Hepatocyte (in vitro differentiated cells): ENCODE measurements around the gene NAV3. TPM values are rescaled to one million over a fixed set of nuclear protein-coding genes. Genes with fewer than 3 reads are reported as not detected.

ENCODE experiments used
- DNase-seq: peaks from one replicate; pipeline ENCODE4 v3.0.0-alpha.2; 2016; ENCODE audit warnings: low spot score
- H2AFZ ChIP-seq: fragments of 200-600 bp; sonication (generic); 2 replicates; pipeline ENCODE4 v1.6.0; 2016; ENCODE audit warnings: antibody characterized with exemption, mild to moderate bottlenecking
- H3K27ac ChIP-seq: fragments of 200-600 bp; sonication (generic); 2 replicates; pipeline ENCODE4 v1.5.1; 2016; ENCODE audit warnings: mild to moderate bottlenecking
- H3K27me3 ChIP-seq: fragments of 200-600 bp; sonication (generic); 2 replicates; pipeline ENCODE4 v1.6.1; 2016
- H3K36me3 ChIP-seq: fragments of 200-600 bp; sonication (generic); replicated peaks from 2 replicates; pipeline ENCODE4 v1.5.1; 2016; ENCODE audit warnings: low read depth; ENCODE audit not compliant: insufficient read depth
- H3K4me1 ChIP-seq: fragments of 200-600 bp; sonication (generic); 2 replicates; pipeline ENCODE4 v1.5.1; 2016; ENCODE audit warnings: mild to moderate bottlenecking, moderate library complexity; ENCODE audit not compliant: insufficient read depth
- H3K4me2 ChIP-seq: fragments of 200-600 bp; sonication (generic); 2 replicates; pipeline ENCODE4 v1.6.0; 2016
- H3K4me3 ChIP-seq: fragments of 200-600 bp; sonication (generic); 2 replicates; pipeline ENCODE4 v1.5.1; 2016; ENCODE audit warnings: mild to moderate bottlenecking
- H3K79me2 ChIP-seq: fragments of 200-600 bp; sonication (generic); 2 replicates; pipeline ENCODE4 v1.6.0; 2017; ENCODE audit warnings: mild to moderate bottlenecking
- H3K9me2 ChIP-seq: fragments of 200-600 bp; sonication (generic); replicated peaks from 2 replicates; pipeline ENCODE4 v1.6.0; 2017; ENCODE audit warnings: mild to moderate bottlenecking; ENCODE audit not compliant: insufficient read depth
- H3K9me3 ChIP-seq: fragments of 200-600 bp; sonication (generic); 2 replicates; pipeline ENCODE4 v1.5.1; 2016; ENCODE audit warnings: low read depth, mild to moderate bottlenecking
- H4K20me1 ChIP-seq: fragments of 200-600 bp; sonication (generic); 2 replicates; pipeline ENCODE4 v1.6.0; 2016; ENCODE audit warnings: mild to moderate bottlenecking; ENCODE audit not compliant: insufficient read depth, poor library complexity, severe bottlenecking
- EZH2 ChIP-seq: fragments of 200-600 bp; sonication (generic); IDR thresholded peaks from 2 replicates; pipeline ENCODE4 v1.6.1; 2016; ENCODE audit warnings: antibody characterized with exemption, mild to moderate bottlenecking, borderline replicate concordance
- EZH2phosphoT487 ChIP-seq: fragments of 200-600 bp; sonication (generic); IDR thresholded peaks from one replicate; pipeline ENCODE4 v1.6.1; 2018; ENCODE audit warnings: antibody characterized with exemption, mild to moderate bottlenecking, low read depth, moderate library complexity; ENCODE audit not compliant: unreplicated experiment, severe bottlenecking
- WGBS: methylation state at CpG from one replicate; pipeline ENCODE4 v1.1.6; 2016; ENCODE audit warnings: low lambda C conversion rate; ENCODE audit errors: missing lambda C conversion rate; 5-methylcytosine and 5-hydroxymethylcytosine counted together
- polyA plus RNA-seq: library from polyadenylated mRNA; unstranded; fragments of >200 nt; fragmentation: Nextera tagmentation; extraction: Ambion mirVana; gene quantifications from 2 replicates; pipeline ENCODE4 v1.2.1, GENCODE V29; 2016
- total RNA-seq: library from RNA; depleted of rRNA; stranded (reverse); fragments of >200 nt; gene quantifications from 2 replicates; pipeline ENCODE4 v1.2.3, GENCODE V29; 2014
- TF ChIP-seq, protein P1 (sequence below): fragments of 200-600 bp; sonication (generic); IDR thresholded peaks from 2 replicates; pipeline ENCODE4 v1.5.1; 2016; ENCODE audit warnings: antibody characterized with exemption, mild to moderate bottlenecking; ENCODE audit not compliant: poor library complexity

The NAV3 gene
- total and polyA plus RNA-seq, 2 experiments from 2014 or later, result 1.4 to 9.2 TPM

DNA sequence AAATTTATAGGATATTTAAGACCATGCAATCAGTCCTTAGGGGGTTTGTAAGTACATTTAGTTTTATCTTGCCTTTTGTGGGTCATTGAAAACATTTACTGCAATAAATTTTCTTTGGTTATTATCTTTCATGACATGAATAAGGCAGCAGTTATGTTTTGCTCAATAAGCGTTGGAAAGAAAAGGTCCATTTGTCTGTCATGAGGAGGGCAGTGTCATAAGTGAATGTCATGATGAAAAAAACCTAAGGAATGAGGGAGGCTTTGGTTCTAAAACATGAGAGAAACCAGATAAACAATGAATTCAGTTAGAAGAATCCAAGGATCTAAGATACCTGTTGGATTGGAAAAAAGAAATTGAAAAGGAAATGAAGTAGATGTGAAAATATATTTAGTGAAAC, 209.4 kb downstream of the NAV3 start:
- Histone ChIP-seq H2AFZ (no peak overlapping the region), H3K9me3 (no peaks in the 10 kb centered on the region), H3K4me2 (no peak overlapping the region), H3K4me1 (no peaks in the 10 kb centered on the region), H3K79me2 (no peaks in the 10 kb centered on the region), H3K27ac (no peak overlapping the region), H3K4me3 (no peak overlapping the region), H3K27me3 (no peaks in the 10 kb centered on the region), H4K20me1 (no peaks in the 10 kb centered on the region), H3K9me2 (no peaks in the 10 kb centered on the region), H3K36me3 (no peaks in the 10 kb centered on the region)
- TF ChIP-seq, protein P1, sequence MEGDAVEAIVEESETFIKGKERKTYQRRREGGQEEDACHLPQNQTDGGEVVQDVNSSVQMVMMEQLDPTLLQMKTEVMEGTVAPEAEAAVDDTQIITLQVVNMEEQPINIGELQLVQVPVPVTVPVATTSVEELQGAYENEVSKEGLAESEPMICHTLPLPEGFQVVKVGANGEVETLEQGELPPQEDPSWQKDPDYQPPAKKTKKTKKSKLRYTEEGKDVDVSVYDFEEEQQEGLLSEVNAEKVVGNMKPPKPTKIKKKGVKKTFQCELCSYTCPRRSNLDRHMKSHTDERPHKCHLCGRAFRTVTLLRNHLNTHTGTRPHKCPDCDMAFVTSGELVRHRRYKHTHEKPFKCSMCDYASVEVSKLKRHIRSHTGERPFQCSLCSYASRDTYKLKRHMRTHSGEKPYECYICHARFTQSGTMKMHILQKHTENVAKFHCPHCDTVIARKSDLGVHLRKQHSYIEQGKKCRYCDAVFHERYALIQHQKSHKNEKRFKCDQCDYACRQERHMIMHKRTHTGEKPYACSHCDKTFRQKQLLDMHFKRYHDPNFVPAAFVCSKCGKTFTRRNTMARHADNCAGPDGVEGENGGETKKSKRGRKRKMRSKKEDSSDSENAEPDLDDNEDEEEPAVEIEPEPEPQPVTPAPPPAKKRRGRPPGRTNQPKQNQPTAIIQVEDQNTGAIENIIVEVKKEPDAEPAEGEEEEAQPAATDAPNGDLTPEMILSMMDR, result no peak
- TF ChIP-seq EZH2 (no peak), EZH2phosphoT487 (no peak)
- DNase-seq, result no peak
- 75% methylated on average over 1 of the region's 1 CpG for WGBS

DNA sequence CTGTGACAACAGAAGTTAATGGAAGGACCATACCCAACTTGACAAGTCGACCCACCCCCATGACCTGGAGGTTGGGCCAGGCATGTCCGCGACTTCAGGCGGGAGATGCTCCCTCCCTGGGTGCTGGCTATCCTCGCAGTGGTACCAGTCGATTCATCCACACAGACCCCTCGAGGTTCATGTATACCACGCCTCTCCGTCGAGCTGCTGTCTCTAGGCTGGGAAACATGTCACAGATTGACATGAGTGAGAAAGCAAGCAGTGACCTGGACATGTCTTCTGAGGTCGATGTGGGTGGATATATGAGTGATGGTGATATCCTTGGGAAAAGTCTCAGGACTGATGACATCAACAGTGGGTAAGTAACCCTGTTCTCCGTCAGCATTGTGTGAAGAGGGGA, 220.1 kb downstream of the NAV3 start:
- Histone ChIP-seq H3K36me3 (no peaks in the 10 kb centered on the region), H3K79me2 (no peaks in the 10 kb centered on the region), H3K27me3 (no peaks in the 10 kb centered on the region), H3K4me2 (no peak overlapping the region), H3K4me1 (no peaks in the 10 kb centered on the region), H3K27ac (no peak overlapping the region), H3K4me3 (no peak overlapping the region), H3K9me2 (no peaks in the 10 kb centered on the region), H4K20me1 (no peaks in the 10 kb centered on the region), H3K9me3 (no peaks in the 10 kb centered on the region), H2AFZ (no peak overlapping the region)
- DNase-seq, result no peak
- 91% methylated on average over 12 of the region's 12 CpGs for WGBS
- TF ChIP-seq EZH2, result no peak
- TF ChIP-seq, protein P1, result no peak
- no peak for TF ChIP-seq EZH2phosphoT487

DNA sequence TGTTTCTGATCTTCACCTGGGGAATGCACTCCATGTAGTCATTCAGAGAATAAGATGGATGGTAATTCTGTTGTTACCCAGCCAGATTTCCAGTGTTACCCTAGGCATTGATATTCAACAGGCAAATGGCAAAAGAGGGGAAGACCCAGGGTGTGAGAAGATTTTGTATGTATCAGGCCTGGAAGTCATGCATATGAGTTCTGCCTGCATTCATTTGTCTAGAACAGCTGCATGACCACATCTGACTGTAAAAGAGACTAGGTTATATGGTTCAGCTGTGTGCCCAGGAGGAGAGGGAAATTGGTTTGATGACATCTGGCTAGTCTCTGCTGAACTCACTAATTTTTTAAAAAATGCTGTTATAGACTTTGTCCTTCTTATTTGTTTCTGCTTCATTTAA, 224.9 kb downstream of the NAV3 start:
- H3K27ac ChIP-seq, result no peak overlapping the region
- H3K4me3 ChIP-seq, result no peak overlapping the region
- H4K20me1 ChIP-seq, result no peaks in the 10 kb centered on the region
- H3K9me2 ChIP-seq, result no peaks in the 10 kb centered on the region
- no peaks in the 10 kb centered on the region for H3K9me3 ChIP-seq
- H3K4me2 ChIP-seq, result no peak overlapping the region
- no peak overlapping the region for H2AFZ ChIP-seq
- no peak for DNase-seq
- H3K4me1 ChIP-seq, result no peaks in the 10 kb centered on the region
- H3K79me2 ChIP-seq, result no peaks in the 10 kb centered on the region
- no peaks in the 10 kb centered on the region for H3K27me3 ChIP-seq
- H3K36me3 ChIP-seq, result no peaks in the 10 kb centered on the region
- TF ChIP-seq EZH2phosphoT487 (no peak), EZH2 (no peak)
- TF ChIP-seq, protein P1, result no peak

DNA sequence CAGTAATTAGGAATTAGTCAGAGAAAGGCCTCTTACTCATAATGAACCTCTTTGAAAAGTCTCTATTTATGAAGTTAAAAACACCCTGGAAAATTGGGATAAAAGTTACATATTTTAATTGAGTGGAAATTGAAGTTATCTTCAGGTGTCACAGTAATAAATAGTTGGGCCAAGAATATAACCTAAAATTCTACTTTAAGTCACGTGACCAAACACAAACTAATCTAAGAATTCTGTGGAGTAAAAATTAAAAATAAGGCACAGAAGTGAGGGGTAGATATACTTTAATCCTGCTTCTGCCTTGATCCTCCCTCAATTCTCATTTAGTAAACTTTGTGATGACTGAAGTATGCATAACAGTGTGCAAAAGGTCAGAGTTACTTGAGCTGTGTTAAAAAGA, 226.4 kb downstream of the NAV3 start:
- TF ChIP-seq, protein P1, result no peak
- TF ChIP-seq EZH2 (no peak), EZH2phosphoT487 (no peak)
- no peak for DNase-seq
- no peaks in the 10 kb centered on the region for H3K36me3 ChIP-seq
- H3K79me2 ChIP-seq, result no peaks in the 10 kb centered on the region
- no peaks in the 10 kb centered on the region for H4K20me1 ChIP-seq
- H3K9me3 ChIP-seq, result no peaks in the 10 kb centered on the region
- no peaks in the 10 kb centered on the region for H3K4me1 ChIP-seq
- H3K4me3 ChIP-seq, result no peak overlapping the region
- H3K9me2 ChIP-seq, result no peaks in the 10 kb centered on the region
- 97% methylated on average over 1 of the region's 1 CpG for WGBS
- no peaks in the 10 kb centered on the region for H3K27me3 ChIP-seq
- no peak overlapping the region for H3K27ac ChIP-seq
- H3K4me2 ChIP-seq, result no peak overlapping the region
- no peak overlapping the region for H2AFZ ChIP-seq
